Endothelial cell of coronary artery (primary cell): ENCODE data around the gene DNAI1. TPM values are rescaled to one million over a fixed set of nuclear protein-coding genes. Genes with fewer than 3 reads are reported as not detected.

Experiments used
- total RNA-seq: library from RNA; depleted of rRNA; stranded (reverse); fragments of >200 nt; gene quantifications from 2 replicates; pipeline ENCODE4 v1.2.3, GENCODE V29; 2014

Gene DNAI1
- 0.45 TPM in 1 of 2 replicates, not detected in the other for total RNA-seq

GRCh38 chr9:34458013-34458958, at the start of gene DNAI1, which contains the start of gene FAM219A:
Gene DNAI1 (plus strand): TSS chr9:34458805. CDS start chr9:34459006, 201 bp downstream.
Gene FAM219A (minus strand): TSS chr9:34458570. CDS start chr9:34458263, 307 bp downstream.

GRCh38 chr9:34522971-34523797, 64.6 kb downstream of the DNAI1 start, which contains the start of gene ENHO:
Gene ENHO (minus strand): TSS chr9:34522990. CDS start chr9:34521695, 1,295 bp downstream.

Other genes starting within 250 kb of the DNAI1 start
- gene KIF24, start 129.5 kb upstream of the DNAI1 start, total RNA-seq = 1.0 and 2.4 TPM in 2 replicates
- gene NUDT2, start 129.2 kb upstream of the DNAI1 start, total RNA-seq = 20.6 and 35.4 TPM in 2 replicates
- 2.4 TPM in 2 replicates for gene MYORG, start 81.9 kb upstream of the DNAI1 start, total RNA-seq
- 12.2 and 16.9 TPM in 2 replicates for gene FAM219A, start 235 bp upstream of the DNAI1 start, total RNA-seq
- 0.09 TPM in 1 of 2 replicates, not detected in the other for gene ENHO, start 64.2 kb downstream of the DNAI1 start, total RNA-seq
- not detected in 2 replicates for gene CNTFR, start 130.9 kb downstream of the DNAI1 start, total RNA-seq
- 18.0 and 20.8 TPM in 2 replicates for gene RPP25L, start 153.3 kb downstream of the DNAI1 start, total RNA-seq
- gene DCTN3, start 161.7 kb downstream of the DNAI1 start, total RNA-seq = 85.8 and 103 TPM in 2 replicates
- 0.09 TPM in 2 replicates for gene ARID3C, start 170.3 kb downstream of the DNAI1 start, total RNA-seq
- gene SIGMAR1, start 179.0 kb downstream of the DNAI1 start, total RNA-seq = 41.1 and 46.3 TPM in 2 replicates
- 17.2 and 30.2 TPM in 2 replicates for gene GALT, start 187.9 kb downstream of the DNAI1 start, total RNA-seq
- 4.8 and 7.1 TPM in 2 replicates for gene IL11RA, start 193.4 kb downstream of the DNAI1 start, total RNA-seq
- gene CCL27, start 203.9 kb downstream of the DNAI1 start, total RNA-seq = not detected in 2 replicates
- not detected in 2 replicates for gene CCL19, start 232.5 kb downstream of the DNAI1 start, total RNA-seq